CD4-positive, alpha-beta memory T cell (primary cell): ENCODE data around the gene INHA. TPM values are rescaled to one million over a fixed set of nuclear protein-coding genes. Genes with fewer than 3 reads are reported as not detected.

Experiments
- CTCF ChIA-PET: fragments of 350-600 bp; sonication (Branson Sonifier 250); formaldehyde crosslinking; loops from one replicate; lab custom pipeline; 2021; ENCODE audit warnings: inconsistent platforms; ENCODE audit not compliant: partially characterized antibody; lab: Charles Lee
- POLR2A ChIA-PET: fragments of 350-600 bp; sonication (Branson Sonifier 250); formaldehyde crosslinking; loops from one replicate; lab custom pipeline; 2021; ENCODE audit not compliant: partially characterized antibody; lab: Charles Lee
- DNase-seq, 5 donors: peaks; one replicate each; pipeline versions ENCODE4 v3.0.0 to v3.0.0-alpha.2; 2020 to 2022; ENCODE audit warnings: mixed read lengths in 1 of 5
- H3K27ac ChIP-seq: one replicate; pipeline ENCODE4 v1.7.0; 2013; ENCODE audit warnings: low read depth, low read length
- H3K27me3 ChIP-seq: 2 replicates; pipeline ENCODE4 v1.7.0; 2013; ENCODE audit warnings: mild to moderate bottlenecking, low read length, moderate library complexity; ENCODE audit not compliant: insufficient read depth
- H3K36me3 ChIP-seq: 2 replicates; pipeline ENCODE4 v1.7.0; 2013; ENCODE audit warnings: mild to moderate bottlenecking, low read length, moderate library complexity; ENCODE audit not compliant: insufficient read depth
- H3K4me1 ChIP-seq: 2 replicates; pipeline ENCODE4 v1.7.0; 2013; ENCODE audit warnings: mild to moderate bottlenecking, low read length, moderate library complexity; ENCODE audit not compliant: insufficient read depth
- H3K4me3 ChIP-seq, 2 donors: one replicate each; pipeline ENCODE4 v1.7.0; 2013; ENCODE audit warnings: low read length in 2 of 2, mild to moderate bottlenecking in 1 of 2
- H3K9me3 ChIP-seq, 2 donors: one replicate each; pipeline ENCODE4 v1.7.0; 2013; ENCODE audit warnings: low read length in 2 of 2, control low read depth in 1 of 2; ENCODE audit not compliant: control insufficient read depth in 1 of 2
- H3K27ac Mint-ChIP-seq, 7 donors: one replicate each; pipeline ENCODE4 v1.8.0; 2020 to 2021; ENCODE audit warnings: mixed read lengths in 7 of 7, mild to moderate bottlenecking in 6 of 7, inconsistent platforms in 3 of 7, moderate library complexity in 3 of 7
- H3K27me3 Mint-ChIP-seq, 2 donors: one replicate each; pipeline ENCODE4 v1.8.0; 2020 to 2021; ENCODE audit warnings: mixed read lengths in 2 of 2
- H3K36me3 Mint-ChIP-seq, 2 donors: one replicate each; pipeline ENCODE4 v1.8.0; 2020 to 2021; ENCODE audit warnings: mixed read lengths in 2 of 2, inconsistent platforms in 1 of 2, mild to moderate bottlenecking in 1 of 2
- H3K4me1 Mint-ChIP-seq, 4 donors: one replicate each; pipeline ENCODE4 v1.8.0; 2020 to 2021; ENCODE audit warnings: mixed read lengths in 4 of 4, mild to moderate bottlenecking in 1 of 4
- H3K4me3 Mint-ChIP-seq, 8 donors: one replicate each; pipeline ENCODE4 v1.8.0; 2020 to 2021; ENCODE audit warnings: mixed read lengths in 8 of 8, mild to moderate bottlenecking in 7 of 8, moderate library complexity in 6 of 8, inconsistent platforms in 3 of 8
- H3K9me3 Mint-ChIP-seq, 8 donors: one replicate each; pipeline ENCODE4 v1.8.0; 2020 to 2021; ENCODE audit warnings: mixed read lengths in 8 of 8, mild to moderate bottlenecking in 5 of 8, inconsistent platforms in 3 of 8, moderate library complexity in 1 of 8
- intact Hi-C: fragments of 100-400 bp; cut with micrococcal nuclease; formaldehyde crosslinking; loops from one replicate; pipeline ENCODE4 v1.15.1; 2023
- polyA plus RNA-seq, 2 donors: library from polyadenylated mRNA; unstranded; fragments of 300-500 nt; fragmentation: Illumina TruSeq; gene quantifications; one replicate each; pipeline ENCODE4 v1.2.3, GENCODE V29; 2021
- total RNA-seq, 2 experiments: library from RNA; stranded (reverse); gene quantifications; one replicate each; pipeline ENCODE4 v1.2.3, GENCODE V29; 2021

INHA gene
- total and polyA plus RNA-seq, 4 experiments from 2014 or later, result not detected

DNA sequence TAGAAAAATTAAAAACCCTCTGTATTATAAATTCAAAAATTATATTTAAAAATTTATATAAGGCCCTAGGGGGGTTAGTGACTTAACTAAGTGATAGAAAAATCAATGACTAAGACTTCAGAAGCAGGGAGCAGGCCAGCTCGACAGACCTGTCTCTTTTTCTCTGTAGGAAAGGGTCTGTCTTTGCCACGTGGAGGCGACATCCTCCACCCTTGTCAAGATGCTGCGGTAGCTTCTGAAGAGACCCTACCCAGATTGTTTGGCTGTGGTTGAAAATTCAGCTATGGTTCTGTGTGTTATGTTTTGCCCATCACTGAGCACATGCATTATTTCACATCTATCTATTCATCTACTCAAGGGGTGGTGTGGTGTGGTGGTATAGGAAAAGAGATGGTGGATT, 47.1 kb downstream of the INHA start:
- no peaks in the 10 kb centered on the region for H3K27me3 ChIP-seq
- Mint-ChIP-seq H3K4me1 (peaks cover 0 to 3% (median 0%) of the 10 kb centered on the region in 4 donors), H3K27ac (no peak overlapping the region), H3K36me3 (peaks cover 9 to 11% of the 10 kb centered on the region in 2 donors), H3K4me3 (no peak overlapping the region), H3K27me3 (peaks cover 1 to 5% of the 10 kb centered on the region in 2 donors), H3K9me3 (no peaks in the 10 kb centered on the region)
- POLR2A ChIA-PET, result no interaction called here
- no peak for DNase-seq
- intact Hi-C loops, result no loop called here
- no peak overlapping the region for H3K4me3 ChIP-seq
- no peaks in the 10 kb centered on the region for H3K4me1 ChIP-seq
- H3K9me3 ChIP-seq, result no peaks in the 10 kb centered on the region
- H3K27ac ChIP-seq, result no peak overlapping the region
- H3K36me3 ChIP-seq, result no peaks in the 10 kb centered on the region
- CTCF ChIA-PET, result no interaction called here

DNA sequence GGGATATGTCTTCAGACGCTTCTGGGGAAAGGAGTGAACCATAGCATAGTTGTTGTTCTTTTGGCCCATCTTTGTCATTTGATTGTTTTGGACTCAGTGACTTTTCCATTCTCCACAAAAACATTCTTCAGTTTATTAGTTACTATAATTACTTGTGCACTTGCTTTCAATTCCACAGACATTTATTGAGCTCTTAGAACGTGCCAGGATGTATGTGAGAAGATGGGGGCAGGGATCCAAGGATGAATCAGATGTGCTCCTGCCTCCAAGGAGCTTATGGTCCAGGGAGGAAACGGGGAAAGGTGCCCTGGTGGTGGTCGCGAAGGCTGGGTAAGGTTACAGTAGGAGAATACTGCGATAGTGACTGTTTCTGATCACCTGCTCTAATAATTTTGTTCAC, 48.4 kb downstream of the INHA start:
- H3K4me1 ChIP-seq, result no peaks in the 10 kb centered on the region
- ChIA-PET POLR2A (no interaction called here), CTCF (interaction anchor here (1.0 kb wide), 1 partner anchor 80 kb away, joined by 3 read pairs; no protein-coding TSS in a partner anchor)
- H3K4me3 Mint-ChIP-seq, result no peak overlapping the region
- H3K36me3 ChIP-seq, result no peaks in the 10 kb centered on the region
- no peaks in the 10 kb centered on the region for H3K4me1 Mint-ChIP-seq
- peaks cover 1 to 6% of the 10 kb centered on the region in 2 donors for H3K27me3 Mint-ChIP-seq
- peak overlapping the region in 1 of 7 donors; percentile 61 for H3K27ac Mint-ChIP-seq
- no peaks in the 10 kb centered on the region for H3K27me3 ChIP-seq
- H3K36me3 Mint-ChIP-seq, result no peaks in the 10 kb centered on the region
- no peak overlapping the region for H3K4me3 ChIP-seq
- H3K27ac ChIP-seq, result no peak overlapping the region
- no peak for DNase-seq
- intact Hi-C loops, result no loop called here
- H3K9me3 ChIP-seq, result no peaks in the 10 kb centered on the region
- H3K9me3 Mint-ChIP-seq, result no peaks in the 10 kb centered on the region

DNA sequence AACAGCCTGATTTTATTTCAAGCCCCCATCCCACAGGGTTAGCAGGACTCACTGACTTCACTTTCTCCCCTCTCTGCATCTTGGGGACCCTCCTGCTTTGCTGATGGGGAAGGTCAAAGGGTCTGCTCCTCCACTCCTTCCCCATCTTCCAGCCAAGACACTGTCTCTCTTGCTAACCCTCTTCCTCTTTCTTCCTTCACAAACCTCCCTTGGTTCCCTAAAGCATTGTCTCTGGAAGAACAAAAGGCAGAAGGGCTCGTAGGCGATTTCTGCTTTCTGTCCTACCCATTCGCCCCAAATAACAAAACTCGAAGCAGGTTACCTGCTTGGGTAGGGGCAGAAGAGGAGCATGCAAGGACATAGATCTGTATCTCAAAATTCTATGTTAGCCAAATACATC, 49.8 kb downstream of the INHA start:
- DNase-seq, result no peak
- CTCF ChIA-PET, result no interaction called here
- Histone ChIP-seq H3K4me1 (no peaks in the 10 kb centered on the region), H3K27ac (no peak overlapping the region), H3K27me3 (peaks cover 8% of the 10 kb centered on the region), H3K36me3 (no peaks in the 10 kb centered on the region), H3K9me3 (no peaks in the 10 kb centered on the region), H3K4me3 (no peak overlapping the region)
- intact Hi-C loops, result no loop called here
- Mint-ChIP-seq H3K36me3 (no peaks in the 10 kb centered on the region), H3K27me3 (peaks cover 8 to 16% of the 10 kb centered on the region in 2 donors), H3K4me1 (peaks cover 0 to 6% (median 4%) of the 10 kb centered on the region in 4 donors), H3K9me3 (no peaks in the 10 kb centered on the region), H3K4me3 (no peak overlapping the region), H3K27ac (no peak overlapping the region)
- POLR2A ChIA-PET, result no interaction called here

- Histone ChIP-seq H3K36me3 (no peaks in the 10 kb centered on the region), H3K27me3 (peaks cover 11% of the 10 kb centered on the region), H3K4me3 (no peak overlapping the region), H3K4me1 (no peaks in the 10 kb centered on the region), H3K9me3 (no peaks in the 10 kb centered on the region), H3K27ac (no peak overlapping the region)
- Mint-ChIP-seq H3K9me3 (no peaks in the 10 kb centered on the region), H3K36me3 (no peaks in the 10 kb centered on the region), H3K4me3 (no peak overlapping the region), H3K27ac (no peak overlapping the region), H3K27me3 (peaks cover 9 to 18% of the 10 kb centered on the region in 2 donors), H3K4me1 (peaks cover 0 to 8% (median 6%) of the 10 kb centered on the region in 4 donors)
- ChIA-PET POLR2A (no interaction called here), CTCF (no interaction called here)
- DNase-seq, result no peak
- intact Hi-C loops, result no loop called here
These were observed 50.4 kb downstream of the INHA start for GRCh38 chr2:219622472-219622871.

GRCh38 chr2:219624565-219624964, 52.5 kb downstream of the INHA start:
- intact Hi-C loops, result no loop called here
- Histone ChIP-seq H3K4me3 (no peak overlapping the region), H3K27me3 (peaks cover 20% of the 10 kb centered on the region), H3K9me3 (no peaks in the 10 kb centered on the region), H3K36me3 (no peaks in the 10 kb centered on the region), H3K4me1 (no peaks in the 10 kb centered on the region), H3K27ac (no peak overlapping the region)
- POLR2A ChIA-PET, result no interaction called here
- CTCF ChIA-PET, result interaction anchor here (1.0 to 1.3 kb wide), 2 partner anchors 24 to 64 kb away, joined by 3 to 4 read pairs; no protein-coding TSS in a partner anchor
- Mint-ChIP-seq H3K4me3 (no peak overlapping the region), H3K27me3 (peaks cover 15 to 20% of the 10 kb centered on the region in 2 donors), H3K27ac (no peak overlapping the region), H3K36me3 (no peaks in the 10 kb centered on the region), H3K4me1 (peaks cover 0 to 8% (median 6%) of the 10 kb centered on the region in 4 donors), H3K9me3 (no peaks in the 10 kb centered on the region)
- DNase-seq, result no peak

GRCh38 chr2:219625179-219625578, 53.1 kb downstream of the INHA start:
- Histone ChIP-seq H3K36me3 (no peaks in the 10 kb centered on the region), H3K4me3 (no peak overlapping the region), H3K9me3 (no peaks in the 10 kb centered on the region), H3K27ac (no peak overlapping the region), H3K4me1 (no peaks in the 10 kb centered on the region), H3K27me3 (peaks cover 20% of the 10 kb centered on the region)
- CTCF ChIA-PET, result no interaction called here
- no peak overlapping the region for H3K27ac Mint-ChIP-seq
- no peaks in the 10 kb centered on the region for H3K9me3 Mint-ChIP-seq
- intact Hi-C loops, result no loop called here
- peaks cover 0 to 8% (median 6%) of the 10 kb centered on the region in 4 donors for H3K4me1 Mint-ChIP-seq
- POLR2A ChIA-PET, result no interaction called here
- no peak overlapping the region for H3K4me3 Mint-ChIP-seq
- H3K27me3 Mint-ChIP-seq, result peaks cover 15 to 20% of the 10 kb centered on the region in 2 donors
- no peaks in the 10 kb centered on the region for H3K36me3 Mint-ChIP-seq
- no peak for DNase-seq
